CD8-positive, alpha-beta memory T cell (primary cell): Measurements from ENCODE around the gene HIP1R. TPM values are rescaled to one million over a fixed set of nuclear protein-coding genes. Genes with fewer than 3 reads are reported as not detected.

ENCODE experiments used
- CTCF ChIA-PET: fragments of 350-600 bp; sonication (Branson Sonifier 250); formaldehyde crosslinking; loops from one replicate; lab custom pipeline; 2021; ENCODE audit warnings: antibody characterized with exemption; lab: Charles Lee
- POLR2A ChIA-PET: fragments of 350-600 bp; sonication (Branson Sonifier 250); formaldehyde crosslinking; loops from one replicate; lab custom pipeline; 2021; ENCODE audit warnings: antibody characterized with exemption; lab: Charles Lee
- DNase-seq, 5 donors: peaks; one replicate each; pipeline versions ENCODE4 v3.0.0 to v3.0.0-alpha.2; 2020 to 2022; ENCODE audit warnings: mixed read lengths in 1 of 5
- H3K27ac ChIP-seq: one replicate; pipeline ENCODE4 v1.7.0; 2013; ENCODE audit warnings: low read depth, mild to moderate bottlenecking, low read length, moderate library complexity
- H3K27me3 ChIP-seq: 2 replicates; pipeline ENCODE4 v1.7.0; 2013; ENCODE audit warnings: low read length, mild to moderate bottlenecking; ENCODE audit not compliant: insufficient read depth, poor library complexity, severe bottlenecking
- H3K36me3 ChIP-seq: 2 replicates; pipeline ENCODE4 v1.7.0; 2013; ENCODE audit warnings: mild to moderate bottlenecking, low read length, moderate library complexity; ENCODE audit not compliant: insufficient read depth
- H3K4me1 ChIP-seq: 2 replicates; pipeline ENCODE4 v1.7.0; 2013; ENCODE audit warnings: mild to moderate bottlenecking, low read length, moderate library complexity; ENCODE audit not compliant: insufficient read depth
- H3K4me3 ChIP-seq: 2 replicates; pipeline ENCODE4 v1.7.0; 2013; ENCODE audit warnings: mild to moderate bottlenecking, low read length
- H3K9me3 ChIP-seq: 2 replicates; pipeline ENCODE4 v1.7.0; 2013; ENCODE audit warnings: mild to moderate bottlenecking, low read length
- H3K27ac Mint-ChIP-seq, 8 donors: one replicate each; pipeline ENCODE4 v1.8.0; 2020 to 2021; ENCODE audit warnings: mixed read lengths in 8 of 8, mild to moderate bottlenecking in 6 of 8, inconsistent platforms in 3 of 8, moderate library complexity in 3 of 8
- H3K27me3 Mint-ChIP-seq, 2 donors: one replicate each; pipeline ENCODE4 v1.8.0; 2020 to 2021; ENCODE audit warnings: mixed read lengths in 2 of 2, mild to moderate bottlenecking in 1 of 2, moderate library complexity in 1 of 2
- H3K36me3 Mint-ChIP-seq, 3 donors: one replicate each; pipeline ENCODE4 v1.8.0; 2020 to 2021; ENCODE audit warnings: mixed read lengths in 3 of 3, inconsistent platforms in 1 of 3, mild to moderate bottlenecking in 1 of 3
- H3K4me1 Mint-ChIP-seq, 3 donors: one replicate each; pipeline ENCODE4 v1.8.0; 2020 to 2021; ENCODE audit warnings: mixed read lengths in 3 of 3, inconsistent platforms in 1 of 3, mild to moderate bottlenecking in 1 of 3
- H3K4me3 Mint-ChIP-seq, 7 donors: one replicate each; pipeline ENCODE4 v1.8.0; 2020 to 2021; ENCODE audit warnings: mixed read lengths in 7 of 7, mild to moderate bottlenecking in 6 of 7, moderate library complexity in 4 of 7, inconsistent platforms in 2 of 7
- H3K9me3 Mint-ChIP-seq, 5 donors: one replicate each; pipeline ENCODE4 v1.8.0; 2020 to 2022; ENCODE audit warnings: mixed read lengths in 5 of 5, mild to moderate bottlenecking in 3 of 5, moderate library complexity in 2 of 5, inconsistent platforms in 1 of 5
- polyA plus RNA-seq: library from polyadenylated mRNA; unstranded; fragments of 300-500 nt; fragmentation: Illumina TruSeq; gene quantifications from one replicate; pipeline ENCODE4 v1.2.3, GENCODE V29; 2021
- total RNA-seq, 2 experiments: library from RNA; stranded (reverse); gene quantifications; one replicate each; pipeline ENCODE4 v1.2.3, GENCODE V29; 2021

HIP1R gene
- total and polyA plus RNA-seq, 3 experiments from 2014 or later, result 12.5 to 27.2 (median 23.8) TPM

DNA sequence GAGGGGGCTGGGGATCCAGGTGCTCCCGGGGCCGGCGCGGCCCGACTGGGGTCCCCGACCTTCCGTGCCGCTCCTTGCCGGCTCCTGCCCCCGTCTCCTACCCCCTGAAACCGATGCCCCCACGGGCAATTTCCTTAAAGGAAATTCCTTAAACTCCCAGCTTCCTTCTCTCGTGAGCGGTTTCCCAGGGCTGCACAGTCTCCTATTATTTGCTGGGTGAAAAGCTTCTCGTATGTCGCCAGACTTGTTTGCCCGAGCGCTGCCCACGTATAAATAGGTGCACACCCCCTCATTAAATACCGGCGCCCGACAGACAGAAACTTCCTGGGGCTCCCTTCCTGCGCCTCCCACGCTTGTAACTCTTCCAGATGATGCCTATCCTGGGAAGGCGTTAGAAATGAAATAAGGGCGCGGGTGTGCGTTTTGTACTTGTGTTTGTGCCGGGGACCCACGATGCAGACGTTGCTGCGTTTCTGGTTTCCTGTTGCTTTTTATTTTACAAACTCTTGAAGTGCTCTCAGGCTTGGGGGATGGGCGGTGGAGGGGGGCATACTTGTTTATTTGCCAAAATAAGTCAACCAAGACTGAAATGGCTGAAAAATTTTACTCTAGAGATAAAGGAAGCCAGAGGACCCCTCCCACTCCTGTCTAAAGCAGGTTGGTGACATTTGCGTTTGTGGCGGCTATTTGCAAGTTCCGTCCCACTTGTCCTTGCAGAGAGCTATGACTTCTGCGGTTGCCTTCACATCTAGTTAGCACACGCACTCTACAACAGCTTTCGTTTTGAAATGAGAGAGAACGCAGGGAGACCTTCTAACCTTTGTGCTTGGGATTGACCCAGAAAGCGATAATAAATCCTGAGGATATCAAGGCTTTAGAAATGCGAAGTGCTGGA is 1.0 kb downstream of the HIP1R start:
- CTCF ChIA-PET, result interaction anchor here (0.7 to 1.6 kb wide), 7 partner anchors 9 to 117 kb away, joined by 3 to 8 read pairs (median 4); no protein-coding TSS in a partner anchor
- H3K4me1 Mint-ChIP-seq, result peaks cover 45 to 63% (median 51%) of the 10 kb centered on the region in 3 donors
- peak overlapping the region; percentile 80 to 98 (median 94) for H3K27ac Mint-ChIP-seq
- DNase-seq, result peak in 4 of 5 donors; percentile 29 to 84 (median 66)
- peaks cover 0 to 7% of the 10 kb centered on the region in 2 donors for H3K27me3 Mint-ChIP-seq
- peaks cover 17% of the 10 kb centered on the region for H3K4me1 ChIP-seq
- peak overlapping the region; percentile 67 for H3K4me3 ChIP-seq
- H3K4me3 Mint-ChIP-seq, result peak overlapping the region; percentile 90 to 99 (median 97)
- no peaks in the 10 kb centered on the region for H3K9me3 ChIP-seq
- H3K27me3 ChIP-seq, result no peaks in the 10 kb centered on the region
- peak overlapping the region; percentile 56 for H3K27ac ChIP-seq
- POLR2A ChIA-PET, result interaction anchor here (0.5 to 2.0 kb wide), 13 partner anchors 11 to 528 kb away, joined by 3 to 12 read pairs (median 4); partner anchors contain the start of genes MPHOSPH9, MTRFR, OGFOD2 and ZCCHC8
- no peaks in the 10 kb centered on the region for H3K36me3 ChIP-seq
- peaks cover 0 to 25% (median 0%) of the 10 kb centered on the region in 3 donors for H3K36me3 Mint-ChIP-seq
- H3K9me3 Mint-ChIP-seq, result no peaks in the 10 kb centered on the region

DNA sequence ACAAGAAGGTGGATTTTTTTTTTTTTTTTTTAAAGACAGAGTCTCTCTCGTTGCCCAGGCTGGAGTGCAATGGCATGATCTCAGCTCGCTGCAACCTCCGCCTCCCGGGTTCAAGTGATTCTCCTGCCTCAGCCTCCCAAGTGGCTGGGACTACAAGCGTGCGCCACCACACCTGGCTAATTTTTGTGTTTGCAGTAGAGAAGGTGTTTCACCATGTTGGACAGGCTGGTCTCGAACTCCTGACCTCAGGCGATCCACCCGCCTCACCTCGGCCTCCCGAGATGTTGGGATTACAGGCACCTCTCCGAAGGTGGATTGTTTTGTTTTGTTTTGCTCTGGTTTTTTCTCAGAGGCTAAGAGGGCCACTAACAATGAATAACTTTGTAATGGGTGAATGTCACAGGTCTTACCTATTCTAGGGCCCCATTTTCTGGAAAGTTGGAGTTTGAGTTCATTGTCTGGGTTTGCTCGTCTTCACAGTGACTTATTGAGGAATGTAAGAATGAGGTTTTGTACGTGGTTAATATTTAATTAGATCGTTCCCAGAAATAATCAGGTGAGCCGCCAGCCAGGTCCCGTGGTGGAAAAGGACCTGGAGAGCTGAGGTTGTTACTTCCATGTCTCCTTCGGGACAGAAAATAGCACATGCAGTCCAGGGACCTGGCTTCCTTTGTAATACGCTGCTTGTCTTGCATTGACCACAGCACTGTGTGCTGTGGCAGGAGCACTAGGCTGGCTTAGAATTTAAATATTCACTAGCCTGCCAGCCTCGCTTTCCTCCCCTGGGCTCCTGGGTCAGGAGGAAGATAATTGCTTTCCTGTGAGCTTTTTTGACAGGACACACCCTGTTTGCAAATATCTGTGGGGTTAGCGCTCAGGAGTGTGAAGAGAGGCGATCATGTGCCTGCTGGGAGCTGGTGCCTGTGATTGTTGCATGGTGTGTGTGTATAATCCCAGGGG is 2.3 kb downstream of the HIP1R start:
- peak overlapping the region; percentile 14 to 96 (median 86) for H3K27ac Mint-ChIP-seq
- no peak for DNase-seq
- CTCF ChIA-PET, result interaction anchor here (1.1 to 1.2 kb wide), 2 partner anchors 24 to 43 kb away, joined by 3 to 4 read pairs; no protein-coding TSS in a partner anchor
- POLR2A ChIA-PET, result no interaction called here
- Histone ChIP-seq H3K27ac (no peak overlapping the region), H3K4me1 (peaks cover 17% of the 10 kb centered on the region), H3K9me3 (no peaks in the 10 kb centered on the region), H3K27me3 (no peaks in the 10 kb centered on the region), H3K4me3 (no peak overlapping the region), H3K36me3 (no peaks in the 10 kb centered on the region)
- H3K4me3 Mint-ChIP-seq, result peak overlapping the region; percentile 90 to 99 (median 97)
- peaks cover 51 to 75% (median 60%) of the 10 kb centered on the region in 3 donors for H3K4me1 Mint-ChIP-seq
- peaks cover 0 to 7% of the 10 kb centered on the region in 2 donors for H3K27me3 Mint-ChIP-seq
- H3K9me3 Mint-ChIP-seq, result no peaks in the 10 kb centered on the region
- peaks cover 0 to 27% (median 0%) of the 10 kb centered on the region in 3 donors for H3K36me3 Mint-ChIP-seq

DNA sequence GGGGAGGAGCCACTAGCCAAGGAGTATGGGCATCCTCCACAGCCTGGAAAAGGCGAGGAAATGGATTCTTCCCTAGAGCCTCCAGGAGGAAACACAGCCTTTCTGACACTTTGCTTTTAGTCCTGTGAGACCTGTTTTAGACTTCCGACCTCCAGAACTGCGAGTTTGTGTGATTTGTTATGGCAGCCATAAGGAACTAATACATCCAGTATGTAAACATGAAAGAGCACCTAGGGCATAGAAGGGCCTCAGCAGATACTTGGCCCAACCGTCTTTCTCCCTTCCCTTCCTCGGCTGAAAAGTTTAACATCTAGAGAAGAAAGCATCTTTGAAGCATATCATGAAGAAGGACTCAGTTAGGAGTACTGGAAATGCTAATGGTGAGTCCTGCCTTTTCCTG is 3.6 kb downstream of the HIP1R start:
- no peaks in the 10 kb centered on the region for H3K9me3 Mint-ChIP-seq
- POLR2A ChIA-PET, result no interaction called here
- Histone ChIP-seq H3K27me3 (no peaks in the 10 kb centered on the region), H3K36me3 (no peaks in the 10 kb centered on the region), H3K9me3 (no peaks in the 10 kb centered on the region), H3K4me1 (peaks cover 17% of the 10 kb centered on the region), H3K4me3 (no peak overlapping the region), H3K27ac (no peak overlapping the region)
- peak overlapping the region in 2 of 7 donors; percentile 39 to 79 for H3K4me3 Mint-ChIP-seq
- H3K4me1 Mint-ChIP-seq, result peaks cover 52 to 72% (median 56%) of the 10 kb centered on the region in 3 donors
- peak overlapping the region in 4 of 8 donors; percentile 26 to 80 (median 46) for H3K27ac Mint-ChIP-seq
- peaks cover 0 to 7% of the 10 kb centered on the region in 2 donors for H3K27me3 Mint-ChIP-seq
- no peak for DNase-seq
- peaks cover 0 to 27% (median 0%) of the 10 kb centered on the region in 3 donors for H3K36me3 Mint-ChIP-seq
- CTCF ChIA-PET, result no interaction called here

- Mint-ChIP-seq H3K9me3 (no peaks in the 10 kb centered on the region), H3K27ac (peak overlapping the region in 3 of 8 donors; percentile 38 to 68 (median 61)), H3K27me3 (peaks cover 0 to 3% of the 10 kb centered on the region in 2 donors), H3K36me3 (peaks cover 0 to 27% (median 0%) of the 10 kb centered on the region in 3 donors), H3K4me1 (peaks cover 44 to 63% (median 45%) of the 10 kb centered on the region in 3 donors), H3K4me3 (peak overlapping the region in 1 of 7 donors; percentile 60)
- H3K27me3 ChIP-seq, result no peaks in the 10 kb centered on the region
- H3K4me1 ChIP-seq, result peaks cover 13% of the 10 kb centered on the region
- no peaks in the 10 kb centered on the region for H3K36me3 ChIP-seq
- H3K4me3 ChIP-seq, result no peak overlapping the region
- CTCF ChIA-PET, result no interaction called here
- no peak for DNase-seq
- no peak overlapping the region for H3K27ac ChIP-seq
- POLR2A ChIA-PET, result no interaction called here
- H3K9me3 ChIP-seq, result no peaks in the 10 kb centered on the region
Observed at GRCh38 chr12:122839907-122840554, 4.8 kb downstream of the HIP1R start.

GRCh38 chr12:122840580-122841513 is 5.6 kb downstream of the HIP1R start:
- Histone ChIP-seq H3K27me3 (no peaks in the 10 kb centered on the region), H3K4me3 (no peak overlapping the region), H3K27ac (no peak overlapping the region), H3K4me1 (peaks cover 13% of the 10 kb centered on the region), H3K36me3 (no peaks in the 10 kb centered on the region), H3K9me3 (no peaks in the 10 kb centered on the region)
- no peak for DNase-seq
- H3K4me3 Mint-ChIP-seq, result no peak overlapping the region
- peaks cover 0 to 3% of the 10 kb centered on the region in 2 donors for H3K27me3 Mint-ChIP-seq
- peaks cover 0 to 27% (median 0%) of the 10 kb centered on the region in 3 donors for H3K36me3 Mint-ChIP-seq
- no peaks in the 10 kb centered on the region for H3K9me3 Mint-ChIP-seq
- peaks cover 44 to 63% (median 45%) of the 10 kb centered on the region in 3 donors for H3K4me1 Mint-ChIP-seq
- ChIA-PET CTCF (interaction anchor here (1.3 kb wide), 1 partner anchor 13 kb away, joined by 3 read pairs; no protein-coding TSS in a partner anchor), POLR2A (no interaction called here)
- peak overlapping the region in 3 of 8 donors; percentile 61 to 87 (median 68) for H3K27ac Mint-ChIP-seq

GRCh38 chr12:122841544-122842321 is 6.5 kb downstream of the HIP1R start:
- no peaks in the 10 kb centered on the region for H3K27me3 ChIP-seq
- Mint-ChIP-seq H3K27ac (peak overlapping the region in 1 of 8 donors; percentile 44), H3K27me3 (no peaks in the 10 kb centered on the region), H3K36me3 (peaks cover 0 to 20% (median 0%) of the 10 kb centered on the region in 3 donors), H3K4me3 (no peak overlapping the region), H3K9me3 (no peaks in the 10 kb centered on the region), H3K4me1 (peaks cover 38 to 56% (median 39%) of the 10 kb centered on the region in 3 donors)
- DNase-seq, result no peak
- ChIA-PET POLR2A (no interaction called here), CTCF (interaction anchor here (1.3 kb wide), 1 partner anchor 14 kb away, joined by 3 read pairs; no protein-coding TSS in a partner anchor)
- H3K4me3 ChIP-seq, result no peak overlapping the region
- H3K27ac ChIP-seq, result no peak overlapping the region
- no peaks in the 10 kb centered on the region for H3K36me3 ChIP-seq
- peaks cover 13% of the 10 kb centered on the region for H3K4me1 ChIP-seq
- H3K9me3 ChIP-seq, result no peaks in the 10 kb centered on the region
